Mucosa of rectum (tissue), 2 donors: ENCODE data around the gene CGB5.
A peak's percentile ranks its signal among the peaks of the same experiment; 100 is the strongest.

Source experiments
- H3K27ac ChIP-seq, 2 donors: one replicate each; pipeline ENCODE4 v1.7.0; 2013; ENCODE audit warnings: inconsistent platforms in 2 of 2, low read depth in 2 of 2, low read length in 2 of 2
- H3K27me3 ChIP-seq, 2 donors: one replicate each; pipeline ENCODE4 v1.7.0; 2013; ENCODE audit warnings: low read length in 2 of 2; ENCODE audit not compliant: control insufficient read depth in 2 of 2, insufficient read depth in 2 of 2
- H3K36me3 ChIP-seq, 2 donors: one replicate each; pipeline ENCODE4 v1.7.0; 2013; ENCODE audit warnings: low read length in 2 of 2; ENCODE audit not compliant: control insufficient read depth in 2 of 2, insufficient read depth in 2 of 2
- H3K4me1 ChIP-seq, 2 donors: one replicate each; pipeline ENCODE4 v1.7.0; 2013; ENCODE audit warnings: low read length in 2 of 2, mild to moderate bottlenecking in 1 of 2; ENCODE audit not compliant: control insufficient read depth in 2 of 2, insufficient read depth in 2 of 2
- H3K4me3 ChIP-seq, 2 donors: one replicate each; pipeline ENCODE4 v1.7.0; 2013; ENCODE audit warnings: low read length in 2 of 2
- H3K9ac ChIP-seq, 2 donors: one replicate each; pipeline ENCODE4 v1.7.0; 2013; ENCODE audit warnings: low read length in 2 of 2, low read depth in 1 of 2, mild to moderate bottlenecking in 1 of 2
- H3K9me3 ChIP-seq, 2 donors: one replicate each; pipeline ENCODE4 v1.7.0; 2013; ENCODE audit warnings: low read length in 2 of 2; ENCODE audit not compliant: control insufficient read depth in 2 of 2
- donor health status: healthy.
- donor health status: Normal muscosa, but diverticular disease.

CGB5 gene

GRCh38 chr19:49057636-49058234 lies 14.1 kb downstream of the CGB5 start, which contains the start of gene CGB7:
CGB7 (minus strand) TSS chr19:49057749; CDS start chr19:49055375, 2,374 bp downstream.
- H3K27me3 ChIP-seq: peaks cover 18 to 24% of the 10 kb centered on the region in 2 donors
- H3K9ac ChIP-seq: peak within 1 kb of the TSS in 1 of 2 donors; percentile 19
- peak within 1 kb of the TSS; percentile 59 to 65 for H3K4me3 ChIP-seq
- H3K9me3 ChIP-seq: no peaks in the 10 kb centered on the region
- H3K27ac ChIP-seq: no peak within 1 kb of the TSS
- no peaks in the 10 kb centered on the region for H3K36me3 ChIP-seq
- H3K4me1 ChIP-seq: peaks cover 11 to 20% of the 10 kb centered on the region in 2 donors

- no peaks in the 10 kb centered on the region for H3K36me3 ChIP-seq
- H3K4me1 ChIP-seq: peaks cover 11 to 20% of the 10 kb centered on the region in 2 donors
- H3K9me3 ChIP-seq: no peaks in the 10 kb centered on the region
- H3K27ac ChIP-seq: no peak overlapping the region
- no peak overlapping the region for H3K4me3 ChIP-seq
- H3K27me3 ChIP-seq: peaks cover 18 to 24% of the 10 kb centered on the region in 2 donors
- H3K9ac ChIP-seq: no peak overlapping the region
Observed at GRCh38 chr19:49058562-49058961, 14.9 kb downstream of the CGB5 start.

- H3K4me1 ChIP-seq: peaks cover 11 to 20% of the 10 kb centered on the region in 2 donors
- no peaks in the 10 kb centered on the region for H3K36me3 ChIP-seq
- H3K9me3 ChIP-seq: no peaks in the 10 kb centered on the region
- H3K9ac ChIP-seq: no peak overlapping the region
- peaks cover 18 to 27% of the 10 kb centered on the region in 2 donors for H3K27me3 ChIP-seq
- H3K4me3 ChIP-seq: no peak overlapping the region
- H3K27ac ChIP-seq: no peak overlapping the region
Observed at GRCh38 chr19:49059053-49059452, 15.4 kb downstream of the CGB5 start.

GRCh38 chr19:49061000-49061399 lies 17.4 kb downstream of the CGB5 start:
- no peak overlapping the region for H3K4me3 ChIP-seq
- no peak overlapping the region for H3K9ac ChIP-seq
- H3K27ac ChIP-seq: no peak overlapping the region
- no peaks in the 10 kb centered on the region for H3K9me3 ChIP-seq
- peaks cover 27 to 40% of the 10 kb centered on the region in 2 donors for H3K27me3 ChIP-seq
- no peaks in the 10 kb centered on the region for H3K36me3 ChIP-seq
- H3K4me1 ChIP-seq: peaks cover 10 to 19% of the 10 kb centered on the region in 2 donors

- no peaks in the 10 kb centered on the region for H3K36me3 ChIP-seq
- no peak overlapping the region for H3K27ac ChIP-seq
- H3K4me3 ChIP-seq: no peak overlapping the region
- H3K9ac ChIP-seq: no peak overlapping the region
- H3K4me1 ChIP-seq: peaks cover 5 to 14% of the 10 kb centered on the region in 2 donors
- H3K27me3 ChIP-seq: peaks cover 30 to 41% of the 10 kb centered on the region in 2 donors
- no peaks in the 10 kb centered on the region for H3K9me3 ChIP-seq
Observed at GRCh38 chr19:49061445-49061844, 17.8 kb downstream of the CGB5 start.

- no peak overlapping the region for H3K27ac ChIP-seq
- no peaks in the 10 kb centered on the region for H3K9me3 ChIP-seq
- no peak overlapping the region for H3K9ac ChIP-seq
- H3K36me3 ChIP-seq: no peaks in the 10 kb centered on the region
- H3K4me1 ChIP-seq: no peaks in the 10 kb centered on the region
- H3K27me3 ChIP-seq: peaks cover 26 to 45% of the 10 kb centered on the region in 2 donors
- no peak overlapping the region for H3K4me3 ChIP-seq
Observed at GRCh38 chr19:49064029-49064629, 20.5 kb downstream of the CGB5 start.

- Histone ChIP-seq H3K4me1 (no peaks in the 10 kb centered on the region), H3K9ac (no peak within 1 kb of the TSS), H3K36me3 (no peaks in the 10 kb centered on the region), H3K27me3 (peaks cover 26 to 40% of the 10 kb centered on the region in 2 donors), H3K27ac (no peak within 1 kb of the TSS), H3K4me3 (no peak within 1 kb of the TSS), H3K9me3 (no peaks in the 10 kb centered on the region)
Observed at GRCh38 chr19:49064768-49065611, 21.3 kb downstream of the CGB5 start, which contains the start of gene NTF4. NTF4 (minus strand) TSS chr19:49064818; CDS start chr19:49061997, 2,821 bp downstream.

GRCh38 chr19:49065905-49066512 lies 22.4 kb downstream of the CGB5 start:
- no peaks in the 10 kb centered on the region for H3K4me1 ChIP-seq
- H3K27me3 ChIP-seq: peaks cover 33 to 35% of the 10 kb centered on the region in 2 donors
- H3K27ac ChIP-seq: no peak overlapping the region
- H3K4me3 ChIP-seq: no peak overlapping the region
- no peaks in the 10 kb centered on the region for H3K36me3 ChIP-seq
- no peak overlapping the region for H3K9ac ChIP-seq
- H3K9me3 ChIP-seq: no peaks in the 10 kb centered on the region

- Histone ChIP-seq H3K27me3 (peaks cover 31 to 38% of the 10 kb centered on the region in 2 donors), H3K4me3 (no peak overlapping the region), H3K9me3 (no peaks in the 10 kb centered on the region), H3K36me3 (no peaks in the 10 kb centered on the region), H3K4me1 (no peaks in the 10 kb centered on the region), H3K9ac (no peak overlapping the region), H3K27ac (no peak overlapping the region)
Observed at GRCh38 chr19:49067554-49067953, 23.9 kb downstream of the CGB5 start.
